ENCODE results near the gene LMAN2.

The LMAN2 gene

GRCh38 chr5:177330991-177331842 lies 20.3 kb downstream of the LMAN2 start:
- no peak overlapping the region for H3K4me3 ChIP-seq (ENCODE audit: low read depth, low read length)
- no peak for TF ChIP-seq CTCF (IDR thresholded peaks at IDR 0.05; ENCODE audit: low read depth, low read length, missing control alignments)
- DNase-seq (ENCODE audit: low read depth) = no peak

GRCh38 chr5:177329883-177330282 lies 21.6 kb downstream of the LMAN2 start:
- TF ChIP-seq CTCF (IDR thresholded peaks at IDR 0.05; ENCODE audit: low read depth, low read length, missing control alignments) = no peak
- H3K4me3 ChIP-seq (ENCODE audit: low read depth, low read length) = no peak overlapping the region
- no peak for DNase-seq (ENCODE audit: low read depth)

- H3K4me3 ChIP-seq (ENCODE audit: low read depth, low read length) = no peak overlapping the region
- no peak for DNase-seq (ENCODE audit: low read depth)
- TF ChIP-seq CTCF (IDR thresholded peaks at IDR 0.05; ENCODE audit: low read depth, low read length, missing control alignments) = no peak
Measured at GRCh38 chr5:177328545-177329231, 22.8 kb downstream of the LMAN2 start.

- DNase-seq (ENCODE audit: low read depth) = no peak
- no peak for TF ChIP-seq CTCF (IDR thresholded peaks at IDR 0.05; ENCODE audit: low read depth, low read length, missing control alignments)
- no peak overlapping the region for H3K4me3 ChIP-seq (ENCODE audit: low read depth, low read length)
Measured at GRCh38 chr5:177327539-177328522, 23.6 kb downstream of the LMAN2 start.

- DNase-seq (ENCODE audit: low read depth) = no peak
- no peak for TF ChIP-seq CTCF (IDR thresholded peaks at IDR 0.05; ENCODE audit: low read depth, low read length, missing control alignments)
- no peak overlapping the region for H3K4me3 ChIP-seq (ENCODE audit: low read depth, low read length)
Measured at GRCh38 chr5:177325868-177326381, 25.5 kb downstream of the LMAN2 start.

- DNase-seq (ENCODE audit: low read depth) = no peak
- TF ChIP-seq CTCF (IDR thresholded peaks at IDR 0.05; ENCODE audit: low read depth, low read length, missing control alignments) = no peak
- no peak overlapping the region for H3K4me3 ChIP-seq (ENCODE audit: low read depth, low read length)
Measured at GRCh38 chr5:177320879-177321278, 30.6 kb downstream of the LMAN2 start.
